WTC11 (cell line): Measurements from ENCODE around the gene TFAP2E. TPM values are rescaled to one million over a fixed set of nuclear protein-coding genes. Genes with fewer than 3 reads are reported as not detected.

ENCODE experiments used
- ATAC-seq: fragments of 200-7000 bp; cut with Tn5 transposase; 2 replicates; pipeline ENCODE4 v1.10.0; 2021; ENCODE audit warnings: mild to moderate bottlenecking, moderate library complexity
- CTCF ChIA-PET: fragments of 300-600 bp; sonication (Branson Sonifier 250); formaldehyde crosslinking; loops from one replicate; lab custom pipeline; 2021; ENCODE audit warnings: antibody characterized with exemption; lab: Charles Lee
- POLR2A ChIA-PET: fragments of 350-600 bp; sonication (Branson Sonifier 250); formaldehyde crosslinking; loops from one replicate; lab custom pipeline; 2021; ENCODE audit warnings: antibody characterized with exemption; lab: Charles Lee
- DNase-seq: peaks from one replicate; pipeline ENCODE4 v3.0.0; 2021; ENCODE audit warnings: low spot score
- H3K27ac Mint-ChIP-seq: 2 replicates; pipeline ENCODE4 v1.8.0; 2021; ENCODE audit warnings: mixed read lengths
- H3K27me3 Mint-ChIP-seq: 2 replicates; pipeline ENCODE4 v1.8.0; 2021; ENCODE audit warnings: low read depth, mild to moderate bottlenecking, moderate library complexity, mixed read lengths
- H3K36me3 Mint-ChIP-seq: 2 replicates; pipeline ENCODE4 v1.8.0; 2021; ENCODE audit warnings: mixed read lengths
- H3K4me1 Mint-ChIP-seq: 2 replicates; pipeline ENCODE4 v1.8.0; 2022; ENCODE audit warnings: mixed read lengths
- H3K4me3 Mint-ChIP-seq: 2 replicates; pipeline ENCODE4 v1.8.0; 2021; ENCODE audit warnings: mild to moderate bottlenecking, moderate library complexity, mixed read lengths
- H3K9me3 Mint-ChIP-seq: 2 replicates; pipeline ENCODE4 v1.8.0; 2021; ENCODE audit warnings: mixed read lengths
- ATF1 ChIP-seq: sonication (generic); formaldehyde crosslinking; IDR thresholded peaks from 2 replicates; pipeline ENCODE4 v1.8.1; 2023; ENCODE audit warnings: mild to moderate bottlenecking, moderate library complexity, missing genetic modification reagents
- ESRRA ChIP-seq: sonication (generic); formaldehyde crosslinking; IDR thresholded peaks from 2 replicates; pipeline ENCODE4 v1.8.1; 2022; ENCODE audit warnings: mild to moderate bottlenecking, missing genetic modification reagents, borderline replicate concordance
- FOXK1 ChIP-seq: sonication (generic); formaldehyde crosslinking; IDR thresholded peaks from 2 replicates; pipeline ENCODE4 v1.8.0; 2022; ENCODE audit warnings: mild to moderate bottlenecking, moderate library complexity, missing genetic modification reagents
- IRF1 ChIP-seq: sonication (generic); formaldehyde crosslinking; IDR thresholded peaks from 2 replicates; pipeline ENCODE4 v1.8.0; 2023; ENCODE audit warnings: missing genetic modification reagents
- KAT7 ChIP-seq: sonication (generic); formaldehyde crosslinking; IDR thresholded peaks from 2 replicates; pipeline ENCODE4 v1.8.1; 2023; ENCODE audit warnings: missing genetic modification reagents, mild to moderate bottlenecking, borderline replicate concordance
- MYBL2 ChIP-seq: sonication (generic); formaldehyde crosslinking; IDR thresholded peaks from 2 replicates; pipeline ENCODE4 v1.8.1; 2023; ENCODE audit warnings: mild to moderate bottlenecking, moderate library complexity, missing genetic modification reagents
- NFYB ChIP-seq: sonication (generic); formaldehyde crosslinking; conservative IDR thresholded peaks from 2 replicates; pipeline ENCODE4 v1.8.0; 2022; ENCODE audit warnings: low read depth, missing genetic modification reagents
- PREB ChIP-seq: sonication (generic); formaldehyde crosslinking; IDR thresholded peaks from 2 replicates; pipeline ENCODE4 v1.8.1; 2022; ENCODE audit warnings: mild to moderate bottlenecking, missing genetic modification reagents, moderate library complexity, borderline replicate concordance
- RORB ChIP-seq: fragments of 250-450 bp; sonication (Bioruptor Pico); IDR thresholded peaks from 2 replicates; pipeline ENCODE4 v1.9.0; 2021; ENCODE audit warnings: mild to moderate bottlenecking
- SP1 ChIP-seq: sonication (generic); formaldehyde crosslinking; conservative IDR thresholded peaks from 2 replicates; pipeline ENCODE4 v1.8.1; 2022; ENCODE audit warnings: missing genetic modification reagents
- TP53 ChIP-seq: sonication (generic); formaldehyde crosslinking; IDR thresholded peaks from 2 replicates; pipeline ENCODE4 v1.8.1; 2023; ENCODE audit warnings: mild to moderate bottlenecking, missing genetic modification reagents
- ZNF232 ChIP-seq: sonication (generic); formaldehyde crosslinking; IDR thresholded peaks from 2 replicates; pipeline ENCODE4 v1.8.0; 2022; ENCODE audit warnings: mild to moderate bottlenecking, missing genetic modification reagents
- ZNF281 ChIP-seq: sonication (generic); formaldehyde crosslinking; IDR thresholded peaks from 2 replicates; pipeline ENCODE4 v1.8.0; 2023; ENCODE audit warnings: mild to moderate bottlenecking, missing genetic modification reagents
- total RNA-seq: library from RNA; stranded (reverse); gene quantifications from 3 replicates; pipeline ENCODE4 v1.2.3, GENCODE V29; 2021
- TF ChIP-seq, protein P1 (sequence below): fragments of 250-450 bp; sonication (Bioruptor Pico); IDR thresholded peaks from 2 replicates; pipeline ENCODE4 v1.9.0; 2021; ENCODE audit warnings: mild to moderate bottlenecking, borderline replicate concordance
- TF ChIP-seq, protein P2 (sequence below): fragments of 250-450 bp; sonication (Bioruptor Pico); IDR thresholded peaks from 2 replicates; pipeline ENCODE4 v1.8.0; 2021; ENCODE audit warnings: mild to moderate bottlenecking
- TF ChIP-seq, protein P3 (sequence below): sonication (generic); formaldehyde crosslinking; IDR thresholded peaks from 2 replicates; pipeline ENCODE4 v1.8.1; 2023; ENCODE audit warnings: mild to moderate bottlenecking, missing genetic modification reagents, moderate library complexity
- TF ChIP-seq, protein P4 (sequence below): sonication (generic); formaldehyde crosslinking; conservative IDR thresholded peaks from 2 replicates; pipeline ENCODE4 v1.8.1; 2023; ENCODE audit warnings: mild to moderate bottlenecking, low read depth, missing genetic modification reagents, moderate library complexity
- TF ChIP-seq, protein P5 (sequence below): fragments of 200-600 bp; IDR thresholded peaks from 2 replicates; pipeline ENCODE4 v1.8.0; 2022; ENCODE audit warnings: antibody characterized with exemption

Gene TFAP2E
- total RNA-seq, 1 experiment from 2014 or later: 1.7 TPM

DNA sequence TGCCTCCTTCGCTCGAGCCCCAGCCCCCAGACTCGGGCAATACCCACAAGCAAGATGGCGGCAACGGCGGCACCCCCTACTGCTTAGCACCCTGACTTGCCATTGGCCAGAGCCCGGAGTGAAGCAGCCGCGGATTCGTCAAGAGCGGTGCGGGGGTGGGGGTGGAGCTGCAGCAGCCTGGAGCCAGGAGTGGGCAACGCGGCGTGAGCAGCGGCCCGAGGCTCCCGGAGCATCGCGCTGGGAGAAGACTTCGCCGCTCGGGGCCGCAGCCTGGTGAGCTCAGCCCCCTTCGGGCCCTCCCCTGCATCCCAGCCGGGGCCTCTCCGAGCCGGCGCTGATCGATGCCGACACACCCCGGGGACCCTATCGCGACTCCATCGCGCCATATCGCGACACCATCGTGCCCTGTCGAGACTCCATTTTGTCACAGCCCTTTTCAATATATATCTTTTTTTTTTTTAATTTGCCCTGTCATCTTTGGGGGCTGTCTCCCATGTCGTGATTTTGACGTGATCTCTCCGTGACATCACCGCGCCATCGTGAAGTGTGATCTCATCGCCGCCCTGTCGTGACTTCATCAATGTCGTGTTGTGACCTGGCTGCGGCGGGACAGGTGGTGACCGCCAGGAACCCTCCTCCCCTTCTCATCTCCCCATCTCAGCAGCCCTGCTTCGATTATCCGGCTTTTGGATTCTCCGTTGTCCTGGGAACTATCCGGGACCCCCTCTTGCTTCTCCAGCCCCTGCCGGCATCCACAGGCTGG is 15.3 kb upstream of the TFAP2E start, which contains the start of gene NCDN:
NCDN (plus strand) TSS at position 189 of the 763 bp plus-strand sequence; CDS start at position 581, 392 bp downstream.
- CTCF ChIA-PET: interaction anchor here (0.6 to 1.5 kb wide), 7 partner anchors 9 to 589 kb away, joined by 3 to 6 read pairs (median 4); partner anchors contain the start of gene CLSPN
- H3K4me1 Mint-ChIP-seq: peaks cover 41% of the 10 kb centered on the region
- peak; percentile 80 for ATAC-seq
- no peaks in the 10 kb centered on the region for H3K9me3 Mint-ChIP-seq
- H3K4me3 Mint-ChIP-seq: peak within 1 kb of the TSS; percentile 98
- H3K36me3 Mint-ChIP-seq: peaks cover 22% of the 10 kb centered on the region
- H3K27me3 Mint-ChIP-seq: no peaks in the 10 kb centered on the region
- peak; percentile 98 for DNase-seq
- POLR2A ChIA-PET: interaction anchor here (0.5 to 1.9 kb wide), 5 partner anchors 15 to 278 kb away, joined by 3 to 9 read pairs (median 4); partner anchors contain the start of genes CLSPN and TFAP2E
- peak within 1 kb of the TSS; percentile 96 for H3K27ac Mint-ChIP-seq
- TF ChIP-seq, protein P1, sequence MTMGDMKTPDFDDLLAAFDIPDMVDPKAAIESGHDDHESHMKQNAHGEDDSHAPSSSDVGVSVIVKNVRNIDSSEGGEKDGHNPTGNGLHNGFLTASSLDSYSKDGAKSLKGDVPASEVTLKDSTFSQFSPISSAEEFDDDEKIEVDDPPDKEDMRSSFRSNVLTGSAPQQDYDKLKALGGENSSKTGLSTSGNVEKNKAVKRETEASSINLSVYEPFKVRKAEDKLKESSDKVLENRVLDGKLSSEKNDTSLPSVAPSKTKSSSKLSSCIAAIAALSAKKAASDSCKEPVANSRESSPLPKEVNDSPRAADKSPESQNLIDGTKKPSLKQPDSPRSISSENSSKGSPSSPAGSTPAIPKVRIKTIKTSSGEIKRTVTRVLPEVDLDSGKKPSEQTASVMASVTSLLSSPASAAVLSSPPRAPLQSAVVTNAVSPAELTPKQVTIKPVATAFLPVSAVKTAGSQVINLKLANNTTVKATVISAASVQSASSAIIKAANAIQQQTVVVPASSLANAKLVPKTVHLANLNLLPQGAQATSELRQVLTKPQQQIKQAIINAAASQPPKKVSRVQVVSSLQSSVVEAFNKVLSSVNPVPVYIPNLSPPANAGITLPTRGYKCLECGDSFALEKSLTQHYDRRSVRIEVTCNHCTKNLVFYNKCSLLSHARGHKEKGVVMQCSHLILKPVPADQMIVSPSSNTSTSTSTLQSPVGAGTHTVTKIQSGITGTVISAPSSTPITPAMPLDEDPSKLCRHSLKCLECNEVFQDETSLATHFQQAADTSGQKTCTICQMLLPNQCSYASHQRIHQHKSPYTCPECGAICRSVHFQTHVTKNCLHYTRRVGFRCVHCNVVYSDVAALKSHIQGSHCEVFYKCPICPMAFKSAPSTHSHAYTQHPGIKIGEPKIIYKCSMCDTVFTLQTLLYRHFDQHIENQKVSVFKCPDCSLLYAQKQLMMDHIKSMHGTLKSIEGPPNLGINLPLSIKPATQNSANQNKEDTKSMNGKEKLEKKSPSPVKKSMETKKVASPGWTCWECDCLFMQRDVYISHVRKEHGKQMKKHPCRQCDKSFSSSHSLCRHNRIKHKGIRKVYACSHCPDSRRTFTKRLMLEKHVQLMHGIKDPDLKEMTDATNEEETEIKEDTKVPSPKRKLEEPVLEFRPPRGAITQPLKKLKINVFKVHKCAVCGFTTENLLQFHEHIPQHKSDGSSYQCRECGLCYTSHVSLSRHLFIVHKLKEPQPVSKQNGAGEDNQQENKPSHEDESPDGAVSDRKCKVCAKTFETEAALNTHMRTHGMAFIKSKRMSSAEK: no peak
- TF ChIP-seq ESRRA (CRISPR knock-in tag): no peak
- peak; percentile 15; the same call in 1 of the 2 replicates for TF ChIP-seq MYBL2 (CRISPR knock-in tag)
- TF ChIP-seq ATF1 (CRISPR knock-in tag): no peak
- 0 out of 2 replicates have a peak, but pooled peaks have one; percentile 53 for TF ChIP-seq TP53 (CRISPR knock-in tag)
- TF ChIP-seq, protein P2, sequence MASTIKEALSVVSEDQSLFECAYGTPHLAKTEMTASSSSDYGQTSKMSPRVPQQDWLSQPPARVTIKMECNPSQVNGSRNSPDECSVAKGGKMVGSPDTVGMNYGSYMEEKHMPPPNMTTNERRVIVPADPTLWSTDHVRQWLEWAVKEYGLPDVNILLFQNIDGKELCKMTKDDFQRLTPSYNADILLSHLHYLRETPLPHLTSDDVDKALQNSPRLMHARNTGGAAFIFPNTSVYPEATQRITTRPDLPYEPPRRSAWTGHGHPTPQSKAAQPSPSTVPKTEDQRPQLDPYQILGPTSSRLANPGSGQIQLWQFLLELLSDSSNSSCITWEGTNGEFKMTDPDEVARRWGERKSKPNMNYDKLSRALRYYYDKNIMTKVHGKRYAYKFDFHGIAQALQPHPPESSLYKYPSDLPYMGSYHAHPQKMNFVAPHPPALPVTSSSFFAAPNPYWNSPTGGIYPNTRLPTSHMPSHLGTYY (CRISPR knock-in tag): no peak
- TF ChIP-seq RORB: no peak
- TF ChIP-seq, protein P3, sequence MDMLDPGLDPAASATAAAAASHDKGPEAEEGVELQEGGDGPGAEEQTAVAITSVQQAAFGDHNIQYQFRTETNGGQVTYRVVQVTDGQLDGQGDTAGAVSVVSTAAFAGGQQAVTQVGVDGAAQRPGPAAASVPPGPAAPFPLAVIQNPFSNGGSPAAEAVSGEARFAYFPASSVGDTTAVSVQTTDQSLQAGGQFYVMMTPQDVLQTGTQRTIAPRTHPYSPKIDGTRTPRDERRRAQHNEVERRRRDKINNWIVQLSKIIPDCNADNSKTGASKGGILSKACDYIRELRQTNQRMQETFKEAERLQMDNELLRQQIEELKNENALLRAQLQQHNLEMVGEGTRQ: no peak
- peak; percentile 43; the same call in 1 of the 2 replicates for TF ChIP-seq FOXK1
- TF ChIP-seq NFYB (CRISPR knock-in tag): peak; percentile 100
- peak; percentile 46; the same call in 1 of the 2 replicates for TF ChIP-seq KAT7
- TF ChIP-seq ZNF232 (CRISPR knock-in tag): peak; percentile 27; the same call in 1 of the 2 replicates
- TF ChIP-seq PREB (CRISPR knock-in tag): no peak
- TF ChIP-seq IRF1 (CRISPR knock-in tag): no peak
- peak; percentile 91 for TF ChIP-seq SP1
- TF ChIP-seq, protein P4, sequence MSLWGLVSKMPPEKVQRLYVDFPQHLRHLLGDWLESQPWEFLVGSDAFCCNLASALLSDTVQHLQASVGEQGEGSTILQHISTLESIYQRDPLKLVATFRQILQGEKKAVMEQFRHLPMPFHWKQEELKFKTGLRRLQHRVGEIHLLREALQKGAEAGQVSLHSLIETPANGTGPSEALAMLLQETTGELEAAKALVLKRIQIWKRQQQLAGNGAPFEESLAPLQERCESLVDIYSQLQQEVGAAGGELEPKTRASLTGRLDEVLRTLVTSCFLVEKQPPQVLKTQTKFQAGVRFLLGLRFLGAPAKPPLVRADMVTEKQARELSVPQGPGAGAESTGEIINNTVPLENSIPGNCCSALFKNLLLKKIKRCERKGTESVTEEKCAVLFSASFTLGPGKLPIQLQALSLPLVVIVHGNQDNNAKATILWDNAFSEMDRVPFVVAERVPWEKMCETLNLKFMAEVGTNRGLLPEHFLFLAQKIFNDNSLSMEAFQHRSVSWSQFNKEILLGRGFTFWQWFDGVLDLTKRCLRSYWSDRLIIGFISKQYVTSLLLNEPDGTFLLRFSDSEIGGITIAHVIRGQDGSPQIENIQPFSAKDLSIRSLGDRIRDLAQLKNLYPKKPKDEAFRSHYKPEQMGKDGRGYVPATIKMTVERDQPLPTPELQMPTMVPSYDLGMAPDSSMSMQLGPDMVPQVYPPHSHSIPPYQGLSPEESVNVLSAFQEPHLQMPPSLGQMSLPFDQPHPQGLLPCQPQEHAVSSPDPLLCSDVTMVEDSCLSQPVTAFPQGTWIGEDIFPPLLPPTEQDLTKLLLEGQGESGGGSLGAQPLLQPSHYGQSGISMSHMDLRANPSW: no peak
- TF ChIP-seq, protein P5, sequence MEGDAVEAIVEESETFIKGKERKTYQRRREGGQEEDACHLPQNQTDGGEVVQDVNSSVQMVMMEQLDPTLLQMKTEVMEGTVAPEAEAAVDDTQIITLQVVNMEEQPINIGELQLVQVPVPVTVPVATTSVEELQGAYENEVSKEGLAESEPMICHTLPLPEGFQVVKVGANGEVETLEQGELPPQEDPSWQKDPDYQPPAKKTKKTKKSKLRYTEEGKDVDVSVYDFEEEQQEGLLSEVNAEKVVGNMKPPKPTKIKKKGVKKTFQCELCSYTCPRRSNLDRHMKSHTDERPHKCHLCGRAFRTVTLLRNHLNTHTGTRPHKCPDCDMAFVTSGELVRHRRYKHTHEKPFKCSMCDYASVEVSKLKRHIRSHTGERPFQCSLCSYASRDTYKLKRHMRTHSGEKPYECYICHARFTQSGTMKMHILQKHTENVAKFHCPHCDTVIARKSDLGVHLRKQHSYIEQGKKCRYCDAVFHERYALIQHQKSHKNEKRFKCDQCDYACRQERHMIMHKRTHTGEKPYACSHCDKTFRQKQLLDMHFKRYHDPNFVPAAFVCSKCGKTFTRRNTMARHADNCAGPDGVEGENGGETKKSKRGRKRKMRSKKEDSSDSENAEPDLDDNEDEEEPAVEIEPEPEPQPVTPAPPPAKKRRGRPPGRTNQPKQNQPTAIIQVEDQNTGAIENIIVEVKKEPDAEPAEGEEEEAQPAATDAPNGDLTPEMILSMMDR: no peak
- TF ChIP-seq ZNF281 (CRISPR knock-in tag): peak; percentile 85
